ENCODE measurements around the gene SRR. TPM values are rescaled to one million over a fixed set of nuclear protein-coding genes. Genes with fewer than 3 reads are reported as not detected.

The SRR gene
- total and polyA plus RNA-seq, 9 of the 15 experiments (the other 6 are each of a cell fraction or from before 2014, with no cell fraction given): 5.0 to 19.4 (median 7.9) TPM

GRCh38 chr17:2331303-2331702 is 27.6 kb downstream of the SRR start:
- H3K79me2 ChIP-seq (ENCODE audit: control insufficient read depth, insufficient read depth, low read length): peaks cover 68% of the 10 kb centered on the region

GRCh38 chr17:2335726-2336214 is 32.0 kb downstream of the SRR start:
- Histone ChIP-seq H3K9me1 (ENCODE audit: control insufficient read depth, insufficient read depth, low read length) (no peaks in the 10 kb centered on the region), H3K4me1 (replicated peaks in 1 of 2; ENCODE audit: control insufficient read depth in 2 of 2, insufficient read depth in 2 of 2, low read length in 2 of 2) (peaks cover 16 to 21% of the 10 kb centered on the region in 2 experiments; a peak in 4 of 5 replicates), H3K9me3 (replicated peaks; ENCODE audit: control insufficient read depth, insufficient read depth, low read depth, low read length) (no peaks in the 10 kb centered on the region; the same call in 1 of the 2 replicates), H3K27me3 (ENCODE audit: control insufficient read depth in 2 of 2, insufficient read depth in 2 of 2, low read length in 2 of 2) (no peaks in the 10 kb centered on the region), H3K36me3 (ENCODE audit: control insufficient read depth, insufficient read depth, low read length) (peaks cover 48% of the 10 kb centered on the region), H2AFZ (ENCODE audit: low read depth, low read length) (peak overlapping the region; percentile 71; the same call in 1 of the 2 replicates), H3K79me2 (ENCODE audit: control insufficient read depth, insufficient read depth, low read length) (peaks cover 68% of the 10 kb centered on the region), H3K9ac (ENCODE audit: insufficient read depth in 1 of 2, low read depth in 2 of 2, low read length in 2 of 2) (peak overlapping the region; percentile 96 to 97), H4K20me1 (replicated peaks; ENCODE audit: control insufficient read depth, insufficient read depth, low read length) (no peaks in the 10 kb centered on the region), H3K4me3 (peak overlapping the region; percentile 68), H3K4me2 (ENCODE audit: insufficient read depth, low read length) (peak overlapping the region; percentile 93), H3K27ac (ENCODE audit: extremely low read depth, low read depth, low read length) (peak overlapping the region; percentile 81)
- no peak for FAIRE-seq
- ChIA-PET POLR2A (interaction anchor here (0.6 to 2.0 kb wide), 10 partner anchors 9 to 1081 kb away, joined by 3 to 6 read pairs (median 3); no protein-coding TSS in a partner anchor), CTCF (ENCODE audit: low intra/inter-chr PET ratio) (no interaction called here)
- TSS peak; percentile 59 for BruUV-seq (replicated peaks)
- TF ChIP-seq NR4A1 (CRISPR knock-in tag; IDR thresholded peaks at IDR 0.05): no peak
- TF ChIP-seq NR4A1 (tag; IDR thresholded peaks at IDR 0.05): no peak
- no peak for TF ChIP-seq TEAD2 (tag; IDR thresholded peaks at IDR 0.05)
- peak in 1 of 2 experiments; percentile 37; a peak in 1 of 4 replicates for TF ChIP-seq SIN3A (IDR thresholded peaks at IDR 0.05; ENCODE audit: borderline replicate concordance in 2 of 2, control insufficient read depth in 1 of 2, low read depth in 2 of 2, low read length in 2 of 2)
- TF ChIP-seq CHD1 (IDR thresholded peaks at IDR 0.05; ENCODE audit: low read length): peak; percentile 71
- 0 out of 2 replicates have a peak, but pooled peaks have one; percentile 79 for TF ChIP-seq GABPA (tag; conservative IDR thresholded peaks at IDR 0.05; ENCODE audit: low read depth)
- ATAC-seq: no peak
- 0% methylated on average over 11 of the region's 17 CpGs for WGBS (ENCODE audit: insufficient coverage, low coverage, missing lambda C conversion rate)
- peak in 2 of 4 experiments; percentile 17 to 26 for DNase-seq (ENCODE audit: extremely low read depth in 1 of 4, low spot score in 3 of 4)
- intact Hi-C loops (cut with micrococcal nuclease) (no loop called here), in situ Hi-C loops (cut with MboI) (no loop called here)

More at GRCh38 chr17:2331303-2331702, 27.6 kb downstream of the SRR start:
- POLR2A ChIA-PET: interaction anchor here (1.0 to 1.6 kb wide), 5 partner anchors 10 to 27 kb away, joined by 3 to 7 read pairs (median 6); partner anchors contain the start of genes SMG6 and SRR
- H2AFZ ChIP-seq (ENCODE audit: low read depth, low read length): no peak overlapping the region
- ATAC-seq (no peak), DNase-seq (ENCODE audit: extremely low read depth in 1 of 4, low spot score in 3 of 4) (no peak), FAIRE-seq (no peak)
- in situ Hi-C loops (cut with MboI) (no loop called here), intact Hi-C loops (cut with micrococcal nuclease) (no loop called here)
- H3K36me3 ChIP-seq (ENCODE audit: control insufficient read depth, insufficient read depth, low read length): peaks cover 89% of the 10 kb centered on the region
- no peaks in the 10 kb centered on the region for H3K9me1 ChIP-seq (ENCODE audit: control insufficient read depth, insufficient read depth, low read length)
- WGBS (ENCODE audit: insufficient coverage, low coverage, missing lambda C conversion rate): 90% methylated on average over 3 of the region's 3 CpGs
- H3K9me3 ChIP-seq (replicated peaks; ENCODE audit: control insufficient read depth, insufficient read depth, low read depth, low read length): no peaks in the 10 kb centered on the region; the same call in 1 of the 2 replicates
- H3K4me2 ChIP-seq (ENCODE audit: insufficient read depth, low read length): no peak overlapping the region
- H3K9ac ChIP-seq (ENCODE audit: insufficient read depth in 1 of 2, low read depth in 2 of 2, low read length in 2 of 2): no peak overlapping the region
- H3K4me1 ChIP-seq (replicated peaks in 1 of 2; ENCODE audit: control insufficient read depth in 2 of 2, insufficient read depth in 2 of 2, low read length in 2 of 2): peaks cover under 1 to 14% of the 10 kb centered on the region in 2 experiments; a peak in 4 of 5 replicates
- no peak for TF ChIP-seq CBX2 (IDR thresholded peaks at IDR 0.05; ENCODE audit: insufficient read depth, low read length, poor library complexity, severe bottlenecking)
- 0 out of 2 replicates have a peak, but pooled peaks have one; percentile 15 for TF ChIP-seq RBFOX2 (IDR thresholded peaks at IDR 0.05; ENCODE audit: low read depth, low read length)
- no TSS peak for BruUV-seq (replicated peaks)
- CTCF ChIA-PET (ENCODE audit: low intra/inter-chr PET ratio): no interaction called here
- no peak overlapping the region for H3K4me3 ChIP-seq
- H3K27me3 ChIP-seq (ENCODE audit: control insufficient read depth in 2 of 2, insufficient read depth in 2 of 2, low read length in 2 of 2): no peaks in the 10 kb centered on the region
- no peaks in the 10 kb centered on the region for H4K20me1 ChIP-seq (replicated peaks; ENCODE audit: control insufficient read depth, insufficient read depth, low read length)
- no peak overlapping the region for H3K27ac ChIP-seq (ENCODE audit: extremely low read depth, low read depth, low read length)
